Gastrocnemius medialis (tissue), 4 donors: ENCODE data around the gene VAMP7.

Source experiments
- POLR2A ChIP-seq, 2 donors: fragments of 450-650 bp; IDR thresholded peaks; one replicate each; pipeline ENCODE4 v1.6.1; 2017; ENCODE audit warnings: antibody characterized with exemption in 2 of 2, mild to moderate bottlenecking in 2 of 2, moderate library complexity in 2 of 2
- TF ChIP-seq, protein P1 (sequence below), 5 experiments: fragments of 450-650 bp in 3 of 5; fragments of 200-600 bp in 2 of 5; sonication (generic) in 2 of 5; IDR thresholded peaks in 4 of 5; conservative IDR thresholded peaks in 1 of 5; 1 replicate in 4 of 5; 2 replicates in 1 of 5; pipeline ENCODE4 v1.5.1; 2016 to 2019; ENCODE audit warnings: antibody characterized with exemption in 5 of 5, mild to moderate bottlenecking in 3 of 5, moderate library complexity in 3 of 5

DNA sequence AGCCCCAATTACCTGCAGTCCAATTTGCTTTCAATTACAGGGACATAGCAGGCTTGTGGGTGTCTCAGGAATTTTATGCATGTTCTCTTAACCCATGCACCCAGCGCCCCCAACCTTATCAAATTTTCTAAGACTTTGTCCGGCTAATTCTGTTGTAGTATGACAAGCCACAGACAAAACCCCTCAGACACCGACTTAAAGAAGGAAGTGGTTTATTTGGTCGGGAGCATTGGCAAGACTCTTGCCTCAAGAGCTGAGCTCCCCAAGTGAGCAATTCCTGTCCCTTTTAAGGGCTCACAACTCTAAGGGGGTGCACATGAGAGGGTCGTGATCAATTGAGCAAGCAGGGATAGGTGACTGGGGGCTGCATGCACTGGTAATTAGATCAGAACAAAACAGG is 87.6 kb downstream of the VAMP7 start:
- TF ChIP-seq, protein P1, sequence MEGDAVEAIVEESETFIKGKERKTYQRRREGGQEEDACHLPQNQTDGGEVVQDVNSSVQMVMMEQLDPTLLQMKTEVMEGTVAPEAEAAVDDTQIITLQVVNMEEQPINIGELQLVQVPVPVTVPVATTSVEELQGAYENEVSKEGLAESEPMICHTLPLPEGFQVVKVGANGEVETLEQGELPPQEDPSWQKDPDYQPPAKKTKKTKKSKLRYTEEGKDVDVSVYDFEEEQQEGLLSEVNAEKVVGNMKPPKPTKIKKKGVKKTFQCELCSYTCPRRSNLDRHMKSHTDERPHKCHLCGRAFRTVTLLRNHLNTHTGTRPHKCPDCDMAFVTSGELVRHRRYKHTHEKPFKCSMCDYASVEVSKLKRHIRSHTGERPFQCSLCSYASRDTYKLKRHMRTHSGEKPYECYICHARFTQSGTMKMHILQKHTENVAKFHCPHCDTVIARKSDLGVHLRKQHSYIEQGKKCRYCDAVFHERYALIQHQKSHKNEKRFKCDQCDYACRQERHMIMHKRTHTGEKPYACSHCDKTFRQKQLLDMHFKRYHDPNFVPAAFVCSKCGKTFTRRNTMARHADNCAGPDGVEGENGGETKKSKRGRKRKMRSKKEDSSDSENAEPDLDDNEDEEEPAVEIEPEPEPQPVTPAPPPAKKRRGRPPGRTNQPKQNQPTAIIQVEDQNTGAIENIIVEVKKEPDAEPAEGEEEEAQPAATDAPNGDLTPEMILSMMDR (IDR thresholded peaks at IDR 0.05 in 4 of 5, conservative IDR thresholded peaks at IDR 0.05 in 1 of 5), result no peak
- no peak for TF ChIP-seq POLR2A (IDR thresholded peaks at IDR 0.05)
